Daoy (cell line): ENCODE data around the gene CYP2S1. TPM values are rescaled to one million over a fixed set of nuclear protein-coding genes. Genes with fewer than 3 reads are reported as not detected.
"Not testable (repeated sequence)": the region's sequence is repeated elsewhere in the genome, so short reads cannot be mapped to it uniquely, and the experiment has no call there.

Experiments used
- DNase-seq: peaks from one replicate; pipeline ENCODE4 v3.0.0-alpha.2; 2015; ENCODE audit warnings: low read depth
- total RNA-seq: library from RNA; depleted of rRNA; stranded (reverse); fragments of >200 nt; shearing (Covaris generic); gene quantifications from 2 replicates; pipeline ENCODE4 v1.2.3, GENCODE V29; 2014; rRNA removed

The CYP2S1 gene, protein sequence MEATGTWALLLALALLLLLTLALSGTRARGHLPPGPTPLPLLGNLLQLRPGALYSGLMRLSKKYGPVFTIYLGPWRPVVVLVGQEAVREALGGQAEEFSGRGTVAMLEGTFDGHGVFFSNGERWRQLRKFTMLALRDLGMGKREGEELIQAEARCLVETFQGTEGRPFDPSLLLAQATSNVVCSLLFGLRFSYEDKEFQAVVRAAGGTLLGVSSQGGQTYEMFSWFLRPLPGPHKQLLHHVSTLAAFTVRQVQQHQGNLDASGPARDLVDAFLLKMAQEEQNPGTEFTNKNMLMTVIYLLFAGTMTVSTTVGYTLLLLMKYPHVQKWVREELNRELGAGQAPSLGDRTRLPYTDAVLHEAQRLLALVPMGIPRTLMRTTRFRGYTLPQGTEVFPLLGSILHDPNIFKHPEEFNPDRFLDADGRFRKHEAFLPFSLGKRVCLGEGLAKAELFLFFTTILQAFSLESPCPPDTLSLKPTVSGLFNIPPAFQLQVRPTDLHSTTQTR
- 0.77 and 5.0 TPM in 2 replicates for total RNA-seq

DNA sequence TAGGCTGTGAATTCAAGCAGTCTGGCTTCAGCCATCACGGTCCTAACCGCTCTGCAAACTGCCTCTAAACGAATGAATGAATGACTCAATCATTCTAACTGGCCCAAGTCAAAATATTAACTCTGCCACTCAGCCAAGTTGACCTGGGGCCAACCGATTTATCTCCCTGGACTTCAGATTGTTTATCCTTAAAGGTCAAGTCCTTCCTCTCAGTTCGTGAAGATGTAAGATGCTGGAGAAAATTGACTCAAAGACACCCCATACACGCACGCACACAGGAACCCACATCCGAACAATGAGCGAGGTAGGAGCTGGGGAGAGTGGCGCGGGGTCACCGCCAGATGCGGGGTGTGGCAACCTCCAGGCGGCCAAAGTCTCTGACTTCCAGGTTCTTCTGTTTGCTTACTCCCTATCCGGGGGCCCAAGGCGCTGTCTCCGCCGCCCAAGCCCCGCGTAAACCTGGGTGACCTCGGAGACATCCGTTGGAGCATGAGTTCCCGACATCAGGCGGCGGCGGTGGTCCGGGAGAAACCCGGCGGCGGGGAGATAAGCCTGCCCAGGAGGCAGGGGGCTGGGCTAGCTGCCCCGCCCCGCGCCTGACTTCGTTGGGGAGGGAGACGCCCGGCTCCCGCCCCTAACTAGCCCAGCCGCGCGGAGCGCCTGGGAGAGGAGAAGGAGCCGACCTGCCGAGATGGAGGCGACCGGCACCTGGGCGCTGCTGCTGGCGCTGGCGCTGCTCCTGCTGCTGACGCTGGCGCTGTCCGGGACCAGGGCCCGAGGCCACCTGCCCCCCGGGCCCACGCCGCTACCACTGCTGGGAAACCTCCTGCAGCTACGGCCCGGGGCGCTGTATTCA is at the start of gene CYP2S1:
Gene CYP2S1 (plus strand): TSS at position 646 of the 856 bp plus-strand sequence. CDS start 46 bp downstream, at position 692.
- DNase-seq, result peak; percentile 65

DNA sequence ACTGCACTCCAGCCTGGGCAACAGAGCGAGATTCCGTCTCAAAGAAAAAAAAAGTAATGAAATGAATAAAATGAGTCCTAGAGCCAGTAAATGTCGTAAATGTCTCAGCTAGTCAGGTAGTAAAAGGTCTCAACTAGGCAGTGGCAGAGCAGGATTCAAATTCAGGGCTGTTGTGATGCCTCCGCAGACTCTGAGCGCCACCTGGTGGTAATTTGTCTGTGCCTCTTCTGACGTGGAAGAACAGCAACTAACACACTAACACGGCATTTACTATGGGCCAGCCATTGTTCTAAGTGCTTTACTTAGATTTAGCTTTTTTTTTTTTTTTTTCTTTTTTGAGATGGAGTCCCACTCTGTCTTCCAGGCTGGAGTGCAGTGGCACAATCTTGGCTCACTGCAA is 48.6 kb upstream of the CYP2S1 start:
- peak; percentile 80 for DNase-seq

DNA sequence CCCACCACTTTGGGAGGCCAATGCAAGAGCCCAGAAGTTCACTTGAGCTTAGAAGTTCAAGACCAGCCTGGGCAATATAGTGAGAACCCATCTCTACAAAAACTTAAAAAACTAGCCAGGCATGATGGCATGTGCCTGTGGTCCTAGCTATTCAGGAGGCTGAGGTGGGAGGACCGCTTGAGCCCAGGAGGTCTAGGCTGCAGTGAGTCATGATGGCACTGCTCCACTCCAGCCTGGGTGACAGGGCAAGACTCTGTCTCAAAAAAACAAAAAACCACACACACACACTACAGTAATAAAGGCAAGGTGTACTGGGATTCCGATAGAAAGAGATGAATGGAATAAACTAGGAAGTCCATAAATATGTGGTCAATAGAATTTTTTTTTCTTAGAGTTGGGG is 43.2 kb upstream of the CYP2S1 start:
- peak; percentile 72 for DNase-seq

DNA sequence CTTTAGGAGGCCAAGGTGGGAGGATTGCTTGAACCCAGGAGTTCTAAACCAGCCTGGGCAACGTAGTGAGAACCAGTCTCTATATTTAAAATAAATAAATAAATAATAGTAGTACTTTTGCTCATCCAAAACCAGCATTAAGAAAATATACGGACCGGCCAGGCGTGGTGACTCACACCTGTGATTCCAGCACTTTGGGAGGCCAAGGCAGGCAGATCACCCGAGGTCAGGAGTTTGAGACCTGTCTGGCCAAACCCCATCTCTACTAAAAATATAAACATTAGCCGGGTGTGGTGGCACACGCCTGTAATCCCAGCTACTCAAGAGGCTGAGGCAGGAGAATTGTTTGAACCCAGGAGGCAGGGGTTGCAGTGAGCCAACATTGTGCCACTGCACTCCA is 42.0 kb upstream of the CYP2S1 start:
- not testable (repeated sequence) for DNase-seq

DNA sequence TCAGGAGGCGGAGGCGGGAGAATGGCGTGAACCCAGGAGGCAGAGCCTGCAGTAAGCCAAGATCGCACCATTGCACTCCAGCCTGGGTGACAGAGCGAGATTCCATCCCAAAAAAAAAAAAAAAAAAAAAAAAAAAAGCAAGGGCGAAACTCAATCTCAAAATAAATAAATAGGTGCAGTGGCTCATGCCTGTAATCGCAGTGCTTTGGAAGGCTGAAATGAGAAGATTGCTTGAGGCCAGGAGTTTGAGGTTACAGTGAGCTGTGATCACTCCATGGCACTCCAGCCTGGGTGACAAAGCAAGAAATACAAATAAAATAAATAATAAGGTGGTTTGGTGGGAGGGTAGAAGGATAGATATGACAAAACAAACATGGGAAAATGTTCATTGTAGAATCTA is 39.0 kb upstream of the CYP2S1 start:
- peak; percentile 61 for DNase-seq

DNA sequence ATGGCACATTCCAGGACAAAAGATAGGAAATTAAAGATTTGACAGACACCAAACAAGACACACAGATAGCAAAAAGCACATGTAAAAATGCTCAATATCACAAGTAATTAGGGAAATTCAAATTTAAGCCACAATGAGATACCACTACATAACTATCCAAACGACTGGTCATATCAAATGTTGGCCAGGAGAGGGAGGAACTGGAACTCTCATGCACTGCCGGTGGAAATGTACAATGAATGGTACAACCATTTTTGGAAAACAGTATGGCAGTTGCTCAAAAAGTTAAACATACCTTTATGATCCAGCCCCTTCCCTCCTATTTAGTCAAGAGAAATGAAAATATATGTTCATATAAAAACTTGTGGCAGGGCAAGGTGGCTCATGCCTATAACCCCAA is 36.8 kb upstream of the CYP2S1 start:
- no peak for DNase-seq

DNA sequence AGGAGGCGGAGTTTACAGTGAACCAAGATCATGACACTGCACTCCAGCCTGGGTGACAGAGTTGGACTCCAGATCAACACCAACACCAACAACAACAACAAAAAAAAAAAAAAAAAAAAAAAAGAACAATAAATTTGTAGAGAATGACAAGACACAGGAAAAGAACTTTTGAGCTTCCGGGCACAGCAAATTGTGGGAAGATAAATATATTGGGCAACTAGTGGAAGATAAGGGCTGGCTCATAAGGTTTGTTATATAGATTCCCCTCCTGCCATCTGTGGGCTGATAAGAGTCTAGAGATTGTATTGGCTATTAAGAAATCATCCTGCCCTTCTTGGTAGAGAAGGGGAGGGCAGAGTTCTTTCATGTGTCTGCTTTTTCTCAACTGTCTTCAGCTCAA is 33.1 kb upstream of the CYP2S1 start:
- no peak for DNase-seq

DNA sequence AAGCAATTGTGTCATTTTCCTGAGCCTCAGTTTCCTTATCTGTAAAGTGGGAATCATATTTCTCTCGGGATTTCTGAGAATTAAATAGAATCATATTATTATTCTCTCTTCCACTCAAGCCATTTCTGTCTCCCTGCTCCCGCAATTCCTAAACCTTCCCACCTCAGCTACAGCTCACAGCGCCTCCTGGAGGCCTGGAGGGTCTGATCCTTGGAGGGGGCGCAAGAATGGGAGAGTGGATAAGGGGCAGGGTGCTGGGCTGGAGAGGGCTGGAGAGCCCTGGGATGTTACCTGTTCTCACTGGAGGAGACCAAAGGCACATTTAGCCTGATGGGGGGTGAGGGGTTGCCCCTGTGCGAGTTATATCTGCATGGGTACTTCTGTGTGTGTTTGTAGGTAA is 31.1 kb upstream of the CYP2S1 start:
- DNase-seq, result no peak

DNA sequence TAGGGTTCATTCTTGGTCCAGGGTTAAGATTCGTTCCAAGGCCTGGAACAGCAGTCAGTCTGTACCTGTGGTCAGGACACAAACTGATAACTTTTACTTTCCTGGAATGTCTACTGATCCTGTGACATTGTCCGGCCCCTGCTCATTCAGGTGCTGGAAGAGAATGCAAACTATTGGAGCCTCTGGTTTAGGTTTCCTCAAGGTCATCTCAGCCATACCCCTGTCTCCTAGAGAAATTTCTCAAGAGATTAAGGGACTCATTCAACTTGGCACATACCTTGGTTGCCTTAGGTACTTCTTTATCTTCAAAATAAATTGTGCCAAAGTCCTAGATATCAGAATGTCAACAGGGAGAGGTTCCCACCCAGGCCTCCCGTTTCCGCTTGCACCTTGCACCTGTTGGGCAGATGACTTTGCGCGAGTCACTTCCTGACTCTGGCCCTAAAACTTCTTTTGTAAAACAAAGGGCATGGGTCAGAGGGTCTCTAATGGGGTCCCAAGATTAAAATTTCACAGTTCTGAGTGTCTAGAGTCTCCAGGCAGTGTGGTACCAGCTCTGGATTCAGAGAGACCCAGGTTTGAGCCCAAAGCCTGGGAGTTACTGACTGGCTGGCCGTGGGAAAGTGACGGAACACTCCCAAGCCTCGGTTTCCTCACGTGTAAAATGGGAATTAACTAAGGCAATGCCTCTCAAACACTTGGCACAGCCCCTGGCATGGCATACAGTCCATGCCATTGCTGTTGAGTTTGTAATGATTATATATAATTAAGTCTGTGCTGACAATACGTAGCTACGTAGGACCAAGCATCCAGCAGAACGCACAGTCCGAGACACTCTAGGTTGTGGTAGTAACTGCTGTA is 25.8 kb upstream of the CYP2S1 start:
- no peak for DNase-seq

DNA sequence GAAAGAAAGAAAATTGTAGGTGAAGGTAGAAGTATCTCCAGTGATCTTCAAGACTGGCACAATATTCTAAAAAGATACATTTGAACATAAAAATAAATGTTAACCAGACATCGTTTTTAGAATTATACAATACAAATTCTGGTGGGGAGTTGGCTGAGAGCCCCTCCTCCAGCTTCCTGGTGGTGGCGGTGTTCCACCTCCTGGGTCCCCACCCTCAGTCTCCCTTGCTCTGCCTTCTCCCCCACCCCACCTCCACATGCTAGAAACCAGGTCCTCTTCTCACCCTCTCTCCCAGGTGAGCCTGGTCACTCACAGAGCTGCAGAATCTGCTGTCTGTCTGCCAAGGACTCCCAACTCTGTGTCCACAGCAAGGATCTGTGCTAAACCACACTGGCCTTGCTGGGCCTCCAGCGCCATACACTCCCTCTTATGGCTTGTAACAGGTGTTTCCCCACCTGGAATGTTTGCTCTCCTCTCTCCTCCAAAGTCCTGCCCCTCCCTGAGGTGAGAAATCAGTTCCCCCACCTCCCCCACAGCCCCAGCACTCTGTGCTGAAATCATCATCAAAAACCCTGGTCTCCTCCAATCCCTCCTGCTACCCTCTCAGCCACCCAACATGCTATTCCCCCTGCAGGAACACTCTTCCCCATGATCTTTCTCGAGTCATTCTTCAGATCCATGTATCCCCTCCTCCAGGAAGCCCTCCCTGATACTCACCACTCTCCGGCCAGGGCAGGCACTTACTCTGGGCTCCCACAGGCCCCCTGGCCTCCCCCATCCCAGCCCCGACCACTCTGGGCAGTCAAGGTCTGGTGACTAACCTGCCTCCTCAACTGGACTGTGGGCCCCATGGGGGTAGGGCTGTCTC is 20.5 kb upstream of the CYP2S1 start:
- DNase-seq, result no peak

DNA sequence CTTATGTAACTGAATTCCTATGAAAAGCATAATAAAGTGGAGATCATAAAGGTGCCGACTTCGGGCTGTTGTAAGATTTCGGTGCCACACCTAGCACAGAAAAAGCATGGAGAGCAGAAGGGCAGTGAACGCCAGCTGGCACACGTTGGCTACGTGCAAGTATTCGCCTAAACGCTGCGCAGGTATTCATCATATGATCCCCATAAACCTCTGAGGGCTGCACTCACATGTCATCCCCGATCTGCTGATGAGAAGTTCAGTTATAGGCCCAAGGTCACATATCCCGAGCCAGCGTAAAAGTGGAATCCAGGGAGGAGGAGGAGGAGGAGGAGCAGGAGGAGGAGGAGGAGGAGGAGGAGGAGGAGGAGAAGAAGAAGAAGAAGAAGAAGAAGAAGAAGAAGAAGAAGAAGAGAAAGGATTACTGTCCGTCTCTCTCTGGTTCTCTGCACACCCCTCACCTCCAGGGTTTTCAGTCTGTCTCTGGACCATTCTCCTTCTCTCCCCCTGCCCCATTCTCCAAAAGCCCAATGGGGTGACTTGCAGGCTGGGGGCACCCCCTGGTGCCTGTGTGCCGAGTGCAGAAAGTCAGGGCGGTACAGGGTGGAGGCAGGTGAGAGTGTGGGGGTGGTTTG is 18.6 kb upstream of the CYP2S1 start:
- no peak for DNase-seq

DNA sequence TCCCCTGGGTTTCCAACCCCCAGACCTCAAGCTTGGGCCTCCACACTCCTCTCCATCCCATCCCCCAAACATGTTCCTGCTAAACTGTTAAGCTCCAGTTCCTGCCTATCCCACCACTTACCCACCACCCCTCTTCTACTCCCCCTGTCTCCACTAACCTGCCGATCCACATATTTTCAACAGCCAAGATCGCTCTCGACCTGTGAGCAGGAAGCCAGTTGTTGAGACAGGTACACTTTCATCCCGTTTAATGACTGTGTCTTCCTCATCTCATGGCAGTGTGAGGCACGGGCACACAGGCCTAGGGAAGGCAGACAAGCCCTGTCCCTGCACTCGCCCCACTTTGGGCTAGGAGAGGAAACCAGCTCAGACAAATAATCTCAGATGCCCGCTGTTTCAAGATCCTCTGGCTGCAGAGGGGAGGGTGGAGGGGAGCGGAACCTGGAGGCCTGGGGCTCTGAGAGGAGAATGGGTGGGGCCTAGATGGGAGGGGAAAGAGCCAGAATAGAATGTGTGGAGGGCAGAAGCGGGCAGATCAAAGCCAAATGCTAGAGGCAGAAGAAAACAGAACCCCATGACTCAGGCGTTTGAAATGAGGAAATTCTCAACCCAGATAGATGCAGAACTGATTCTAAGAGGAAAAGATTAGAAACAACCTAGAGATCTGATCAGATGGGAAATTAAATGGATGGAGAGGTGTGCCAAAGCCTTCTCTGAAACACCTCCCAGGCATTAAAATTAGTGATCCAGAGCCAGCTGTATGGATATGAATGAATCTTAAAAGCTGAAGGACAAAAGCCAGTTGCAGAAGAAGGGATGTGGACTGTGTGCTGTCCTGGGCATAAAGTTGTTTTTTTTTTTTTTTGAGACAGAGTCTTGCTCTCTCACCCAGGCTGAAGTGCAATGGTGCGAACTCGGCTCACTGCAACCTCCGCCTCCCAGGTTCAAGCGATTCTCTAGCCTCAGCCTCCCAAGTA is 16.9 kb upstream of the CYP2S1 start:
- peak; percentile 86 for DNase-seq

DNA sequence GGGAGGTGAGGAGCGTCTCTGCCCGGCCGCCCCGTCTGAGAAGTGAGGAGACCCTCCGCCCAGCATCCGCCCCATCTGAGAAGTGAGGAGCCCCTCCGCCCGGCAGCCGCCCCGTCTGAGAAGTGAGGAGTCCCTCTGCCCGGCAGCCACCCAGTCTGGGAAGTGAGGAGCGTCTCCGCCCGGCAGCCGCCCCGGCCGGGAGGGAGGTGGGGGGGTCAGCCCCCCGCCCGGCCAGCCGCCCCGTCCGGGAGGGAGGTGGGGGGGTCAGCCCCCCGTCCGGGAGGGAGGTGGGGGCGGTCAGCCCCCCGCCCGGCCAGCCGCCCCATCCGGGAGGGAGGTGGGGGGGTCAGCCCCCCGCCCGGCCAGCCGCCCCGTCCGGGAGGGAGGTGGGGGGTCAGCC is 12.8 kb upstream of the CYP2S1 start:
- DNase-seq, result not testable (repeated sequence)

DNA sequence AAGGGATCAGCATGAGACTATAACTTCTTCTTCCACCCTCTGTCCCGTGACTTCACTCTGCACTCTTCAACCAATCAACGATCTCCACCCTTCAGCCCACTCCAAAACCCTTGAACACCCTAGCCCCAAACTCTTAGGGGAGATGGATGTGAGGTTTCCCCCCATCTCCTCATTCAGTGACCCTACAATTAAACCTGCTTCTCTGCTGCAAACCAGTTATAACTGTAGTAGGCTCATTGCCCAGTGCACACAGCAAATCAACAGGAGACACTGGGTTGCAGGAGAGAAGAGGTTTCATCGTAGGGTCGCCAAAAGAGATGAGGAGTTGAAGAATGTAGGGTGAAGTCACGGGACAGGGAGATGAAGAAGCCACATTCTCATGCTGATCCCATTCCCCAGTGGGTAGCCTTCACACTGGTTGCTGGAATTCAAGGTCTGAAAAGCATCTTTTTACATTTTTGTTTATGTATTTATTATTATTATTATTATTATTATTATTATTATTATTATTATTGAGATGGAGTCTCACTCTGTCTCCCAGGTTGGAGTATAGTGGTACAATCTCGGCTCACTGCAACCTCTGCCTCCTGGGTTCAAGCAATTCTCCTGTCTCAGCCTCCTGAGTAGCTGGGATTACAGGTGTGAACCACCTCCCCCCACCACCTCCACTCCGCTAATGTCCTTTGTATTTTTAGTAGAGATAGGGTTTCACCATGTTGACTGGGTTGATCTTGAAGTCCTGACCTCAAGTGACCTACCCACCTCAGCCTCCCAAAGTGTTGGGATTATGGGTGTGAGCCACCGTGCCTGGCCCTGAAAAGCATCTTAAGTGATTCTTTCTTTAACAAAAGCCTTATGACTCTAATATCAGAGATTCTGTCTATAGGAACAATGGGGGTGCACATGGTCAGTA is 5.8 kb upstream of the CYP2S1 start:
- DNase-seq, result no peak

DNA sequence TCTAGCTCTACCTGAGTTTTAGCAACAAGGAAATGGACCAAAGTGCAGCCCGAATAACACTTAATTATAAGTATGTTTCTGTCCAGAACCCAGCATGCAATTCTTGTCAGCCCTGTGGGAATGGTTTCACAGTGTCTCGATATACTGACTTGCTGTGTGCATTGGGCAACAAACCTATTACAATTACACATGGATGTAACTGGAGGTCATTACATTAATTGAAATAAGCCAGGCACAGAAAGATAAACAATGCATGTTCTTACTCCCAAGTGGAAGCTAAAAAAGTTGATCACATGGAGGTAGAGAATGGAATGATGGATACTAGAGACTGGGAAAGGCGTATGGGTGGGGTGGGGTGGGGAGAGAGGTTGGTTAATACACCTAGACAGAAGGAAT is 5.1 kb upstream of the CYP2S1 start:
- DNase-seq, result no peak

DNA sequence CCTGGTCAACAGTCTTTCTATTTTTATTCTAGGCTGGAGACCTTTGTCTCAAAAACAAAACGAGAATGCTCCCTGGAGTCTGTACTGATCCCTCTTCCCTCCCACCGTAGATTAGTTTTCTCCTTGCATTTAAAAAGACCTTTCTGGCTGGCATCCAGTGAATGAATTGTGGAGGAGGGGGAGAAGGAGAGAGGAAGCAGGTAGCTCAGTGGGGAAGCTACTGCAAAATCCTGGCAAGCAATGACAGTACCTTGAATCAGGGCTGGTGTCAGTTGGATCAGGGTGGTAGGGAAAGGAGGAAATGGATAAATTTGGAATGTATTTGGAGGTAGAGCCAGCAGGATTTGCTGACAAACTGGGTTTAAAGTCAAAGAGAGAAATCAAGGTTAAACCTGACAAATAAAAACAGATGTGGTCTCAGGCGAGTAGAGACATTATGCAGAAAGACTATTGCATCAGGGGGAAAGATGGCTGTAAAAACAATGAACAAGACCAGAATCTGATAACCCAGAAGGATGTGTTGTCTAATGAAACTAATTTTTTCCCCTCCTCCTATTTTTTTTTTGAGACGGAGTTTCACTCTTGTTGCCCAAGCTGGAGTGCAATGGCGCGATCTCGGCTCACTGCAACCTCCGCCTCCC is 3.5 kb upstream of the CYP2S1 start:
- DNase-seq, result no peak

DNA sequence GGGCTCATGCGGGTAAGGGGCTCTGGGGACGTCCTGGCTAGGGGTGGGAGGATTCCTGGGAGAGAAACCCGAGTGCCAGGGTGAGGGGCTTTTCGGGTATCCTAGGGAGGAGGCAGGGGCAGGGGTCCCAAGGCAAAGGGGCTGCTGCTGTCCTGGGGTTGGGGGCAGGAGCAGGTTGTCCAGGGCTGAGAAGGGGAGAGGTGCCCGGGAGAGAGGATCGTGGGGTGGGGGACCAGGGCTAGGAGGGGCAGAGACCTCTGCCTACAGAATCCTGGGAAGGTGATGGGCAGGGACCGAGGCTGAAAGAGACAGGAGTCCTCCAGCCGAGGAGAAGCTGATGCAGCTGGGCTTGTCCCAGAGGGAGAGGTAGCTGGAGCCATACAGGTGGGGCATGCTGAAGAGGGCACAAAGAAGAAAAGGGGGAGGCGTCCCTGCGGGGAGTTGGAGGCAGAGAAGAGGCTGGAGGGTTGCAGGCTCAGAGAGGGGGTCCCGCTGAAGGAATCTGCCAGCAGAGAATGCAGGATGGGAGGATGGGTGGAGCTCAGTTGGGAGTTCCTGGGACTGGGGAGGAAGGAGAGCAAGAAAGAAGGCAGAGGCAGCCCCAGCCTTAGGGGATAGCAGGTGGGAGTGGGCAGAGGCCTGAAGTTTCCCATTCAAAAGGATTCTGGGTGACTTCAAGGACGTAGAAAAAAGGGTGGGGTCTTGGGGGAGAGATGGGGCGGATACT is 574 bp downstream of the CYP2S1 start:
- DNase-seq, result no peak
